ENCODE results near the gene CXCL5. TPM values are rescaled to one million over a fixed set of nuclear protein-coding genes. Genes with fewer than 3 reads are reported as not detected.

CXCL5 gene
- total and polyA plus RNA-seq, 2 of the 13 experiments (the other 11 are each of a cell fraction or from before 2014, with no cell fraction given) = not detected

DNA sequence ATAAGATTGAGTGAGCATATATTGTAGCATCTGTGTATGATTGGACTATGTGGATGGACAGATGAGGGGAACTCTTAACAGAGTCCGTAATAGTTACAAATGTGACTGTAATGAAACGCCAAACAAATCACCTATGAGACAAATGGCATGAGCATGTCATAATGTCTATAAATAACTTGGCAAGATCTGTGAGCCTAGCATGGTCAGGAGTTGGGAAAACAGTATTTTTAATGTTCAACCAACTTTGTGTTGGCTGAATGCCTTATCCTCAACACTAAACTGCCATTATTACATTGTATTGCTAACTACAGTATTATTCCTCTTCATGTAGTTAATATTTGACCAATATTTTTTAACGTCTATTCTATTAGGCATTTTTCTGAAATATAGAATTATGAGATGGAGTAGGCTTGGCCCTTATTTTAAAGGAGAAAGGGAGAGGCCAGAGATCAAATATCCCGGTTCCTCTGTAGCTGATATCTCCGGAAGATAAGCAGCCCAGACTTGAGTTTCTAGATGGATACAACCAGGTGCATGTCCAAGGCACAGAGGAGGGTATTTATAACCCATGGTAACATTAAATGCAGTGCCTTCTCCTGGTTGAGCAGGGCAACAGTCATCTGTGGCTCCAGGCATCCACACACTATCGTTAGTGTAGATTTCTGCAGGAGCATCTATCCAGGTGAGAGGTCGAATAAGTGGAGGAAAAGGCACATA, 49.3 kb downstream of the CXCL5 start (continued):
- TF ChIP-seq, protein P1, sequence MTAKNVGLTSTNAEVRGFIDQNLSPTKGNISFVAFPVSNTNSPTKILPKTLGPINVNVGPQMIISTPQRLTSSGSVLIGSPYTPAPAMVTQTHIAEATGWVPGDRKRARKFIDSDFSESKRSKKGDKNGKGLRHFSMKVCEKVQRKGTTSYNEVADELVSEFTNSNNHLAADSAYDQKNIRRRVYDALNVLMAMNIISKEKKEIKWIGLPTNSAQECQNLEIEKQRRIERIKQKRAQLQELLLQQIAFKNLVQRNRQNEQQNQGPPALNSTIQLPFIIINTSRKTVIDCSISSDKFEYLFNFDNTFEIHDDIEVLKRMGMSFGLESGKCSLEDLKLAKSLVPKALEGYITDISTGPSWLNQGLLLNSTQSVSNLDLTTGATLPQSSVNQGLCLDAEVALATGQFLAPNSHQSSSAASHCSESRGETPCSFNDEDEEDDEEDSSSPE (CRISPR knock-in tag; IDR thresholded peaks at IDR 0.05) = no peak

DNA sequence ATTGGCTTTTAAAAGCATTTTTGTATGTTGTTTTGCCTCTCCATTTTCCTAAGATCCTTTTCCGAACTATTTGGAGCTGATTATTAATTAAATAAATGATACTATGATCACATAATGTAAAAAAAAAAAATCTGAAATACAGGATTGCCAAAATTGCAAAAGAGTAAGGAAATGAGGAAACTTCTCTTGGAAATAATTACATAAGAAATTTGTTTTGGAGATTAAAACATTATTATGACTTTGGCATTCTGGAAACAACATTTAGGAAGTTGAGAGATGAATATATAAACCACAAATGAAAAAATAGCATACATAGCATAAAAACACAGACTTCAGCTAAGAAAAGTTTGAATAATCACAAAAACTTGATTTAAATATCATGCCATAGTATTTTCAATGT, 50.2 kb downstream of the CXCL5 start:
- ChIA-PET CTCF (ENCODE audit: low intra/inter-chr PET ratio, low total read pairs) (no interaction called here), POLR2A (no interaction called here)
- no peak overlapping the region for H3K27ac ChIP-seq (ENCODE audit: extremely low read length, insufficient read depth, low read length)
- ATAC-seq = no peak
- H3K4me1 ChIP-seq (ENCODE audit: insufficient read depth, low read length) = no peaks in the 10 kb centered on the region
- in situ Hi-C loops (cut with HindIII; ENCODE audit: extremely low pct_ligation_motif_present, low pct_unique_long_range_greater_than_20kb) = no loop called here
- no peaks in the 10 kb centered on the region for H4K20me1 ChIP-seq (ENCODE audit: insufficient read depth, low read length)
- no peak for TF ChIP-seq ZNF891 (CRISPR knock-in tag; IDR thresholded peaks at IDR 0.05)
- no peak for TF ChIP-seq SMC3 (IDR thresholded peaks at IDR 0.05; ENCODE audit: low read length)
- TF ChIP-seq DNMT1 (CRISPR knock-in tag; IDR thresholded peaks at IDR 0.05) = no peak
- TF ChIP-seq RFX5 (IDR thresholded peaks at IDR 0.05; ENCODE audit: low read depth, low read length) = no peak
- no peak for TF ChIP-seq NR2F2 (IDR thresholded peaks at IDR 0.05; ENCODE audit: borderline replicate concordance, low read depth)
- peak in 1 of 2 experiments; percentile 44; a peak in 2 of 4 replicates for TF ChIP-seq MAFK (conservative IDR thresholded peaks at IDR 0.05 in 1 of 2, IDR thresholded peaks at IDR 0.05 in 1 of 2; ENCODE audit: low read length in 2 of 2)
- H3K9me3 ChIP-seq (ENCODE audit: low read length) = no peaks in the 10 kb centered on the region
- no peak overlapping the region for H3K4me3 ChIP-seq (replicated peaks in 1 of 3; ENCODE audit: insufficient read depth in 1 of 3, low read depth in 2 of 3, low read length in 3 of 3)
- H3K79me2 ChIP-seq (ENCODE audit: insufficient read depth, low read length) = no peaks in the 10 kb centered on the region
- H3K4me2 ChIP-seq (ENCODE audit: low read depth, low read length) = no peak overlapping the region
- intact Hi-C loops (cut with micrococcal nuclease; ENCODE audit: unreplicated experiment) = no loop called here
- H3K9ac ChIP-seq (ENCODE audit: insufficient read depth, low read depth, low read length) = no peak overlapping the region
- H3K36me3 ChIP-seq (replicated peaks in 1 of 2; ENCODE audit: control insufficient read depth in 1 of 2, insufficient read depth in 2 of 2, low read length in 2 of 2) = no peaks in the 10 kb centered on the region
- 2% methylated on average over 1 of the region's 1 CpG for WGBS (ENCODE audit: low lambda C conversion rate)
- FAIRE-seq = no peak
- peaks cover 0 to 9% of the 10 kb centered on the region in 2 experiments; a peak in 3 of 5 replicates for H3K27me3 ChIP-seq (ENCODE audit: control insufficient read depth in 1 of 2, insufficient read depth in 2 of 2, low read length in 2 of 2)
- DNase-seq (ENCODE audit: low spot score) = no peak
- no peak overlapping the region for H2AFZ ChIP-seq (ENCODE audit: low read length)
- BruUV-seq (replicated peaks) = no TSS peak
